Endothelial cell of umbilical vein (primary cell): ENCODE results near the gene GPNMB. TPM values are rescaled to one million over a fixed set of nuclear protein-coding genes. Genes with fewer than 3 reads are reported as not detected.

Experiments used
- BruUV-seq: library from RNA; stranded (reverse); fragments of 400-500 nt; replicated peaks from 2 replicates; lab custom pipeline; 2021; lab: Mats Ljungman, UMichigan
- CTCF ChIA-PET: fragments of 300-600, 350-600 bp; sonication (Branson Sonifier 250); formaldehyde crosslinking; loops from one replicate; lab custom pipeline; 2021; ENCODE audit warnings: antibody characterized with exemption, inconsistent platforms; lab: Charles Lee
- POLR2A ChIA-PET: fragments of 300-600, 350-600 bp; sonication (Branson Sonifier 250); formaldehyde crosslinking; loops from one replicate; lab custom pipeline; 2021; ENCODE audit warnings: antibody characterized with exemption, inconsistent platforms; lab: Charles Lee
- DNase-seq: peaks from one replicate; pipeline ENCODE4 v3.0.0-alpha.2; 2011; ENCODE audit warnings: low read depth, low spot score
- FAIRE-seq: peaks from 2 replicates; lab custom pipeline; 2011; peaks lifted over from hg19 to GRCh38; lab: Jason Lieb, UNC
- H2AFZ ChIP-seq: 2 replicates; pipeline ENCODE4 v1.6.0; 2012; ENCODE audit warnings: low read depth, low read length, control low read depth, inconsistent platforms
- H3K27ac ChIP-seq: 2 replicates; pipeline ENCODE4 v1.5.1; 2011; ENCODE audit warnings: low read depth, mild to moderate bottlenecking, control low read depth, low read length, moderate library complexity; ENCODE audit not compliant: insufficient read depth
- H3K27me3 ChIP-seq, 2 experiments: 2 replicates each; pipeline versions ENCODE4 v1.6.0 to v1.6.1; 2011; ENCODE audit warnings: low read length in 2 of 2, mixed read lengths in 1 of 2; ENCODE audit not compliant: control insufficient read depth in 2 of 2, insufficient read depth in 2 of 2
- H3K36me3 ChIP-seq, 2 experiments: 2 replicates in 1 of 2; 3 replicates in 1 of 2; pipeline ENCODE4 v1.5.1; 2011; ENCODE audit warnings: low read length in 2 of 2, mild to moderate bottlenecking in 1 of 2, moderate library complexity in 1 of 2; ENCODE audit not compliant: control insufficient read depth in 2 of 2, insufficient read depth in 2 of 2; ENCODE audit errors: extremely low read depth in 1 of 2
- H3K4me1 ChIP-seq: 3 replicates; pipeline ENCODE4 v1.5.1; 2011; ENCODE audit warnings: mild to moderate bottlenecking, low read length; ENCODE audit not compliant: control insufficient read depth, insufficient read depth; ENCODE audit errors: extremely low read depth
- H3K4me2 ChIP-seq: 2 replicates; pipeline ENCODE4 v1.6.1; 2011; ENCODE audit warnings: low read length, control low read depth, mixed read lengths; ENCODE audit not compliant: insufficient read depth
- H3K4me3 ChIP-seq, 3 experiments: fragments of 200-600 bp in 1 of 3; sonication (generic), shearing (Covaris generic) in 1 of 3; replicated peaks in 1 of 3; 2 replicates each; pipeline ENCODE4 v1.5.1; 2011 to 2016; ENCODE audit warnings: control low read depth in 3 of 3, low read length in 3 of 3, mild to moderate bottlenecking in 2 of 3, inconsistent platforms in 1 of 3, low read depth in 1 of 3, moderate library complexity in 1 of 3; ENCODE audit not compliant: insufficient read depth in 1 of 3
- H3K79me2 ChIP-seq: 2 replicates; pipeline ENCODE4 v1.6.0; 2012; ENCODE audit warnings: low read length, inconsistent platforms; ENCODE audit not compliant: control insufficient read depth, insufficient read depth
- H3K9ac ChIP-seq: replicated peaks from 2 replicates; pipeline ENCODE3; 2011; ENCODE audit warnings: low read length, control low read depth; ENCODE audit not compliant: insufficient read depth; ENCODE audit errors: extremely low read depth
- H3K9me1 ChIP-seq: replicated peaks from 3 replicates; pipeline ENCODE4 v1.6.0; 2011; ENCODE audit warnings: mild to moderate bottlenecking, low read length; ENCODE audit not compliant: control insufficient read depth, insufficient read depth; ENCODE audit errors: extremely low read depth
- H3K9me3 ChIP-seq: replicated peaks from 2 replicates; pipeline ENCODE4 v1.5.1; 2012; ENCODE audit warnings: low read length, inconsistent platforms; ENCODE audit not compliant: control insufficient read depth, insufficient read depth
- H4K20me1 ChIP-seq: replicated peaks from 2 replicates; pipeline ENCODE3; 2011; ENCODE audit warnings: mild to moderate bottlenecking, low read length; ENCODE audit not compliant: control insufficient read depth, insufficient read depth; ENCODE audit errors: extremely low read depth
- EZH2 ChIP-seq: IDR thresholded peaks from 2 replicates; pipeline ENCODE4 v1.6.1; 2012; ENCODE audit warnings: borderline replicate concordance, low read depth, mild to moderate bottlenecking, moderate library complexity, low read length, inconsistent platforms; ENCODE audit not compliant: severe bottlenecking
- FOS ChIP-seq: IDR thresholded peaks from 2 replicates; pipeline ENCODE4 v1.6.1; 2011; ENCODE audit warnings: mild to moderate bottlenecking, low read length, moderate library complexity, borderline replicate concordance; ENCODE audit not compliant: insufficient read depth
- GATA2 ChIP-seq: IDR thresholded peaks from 2 replicates; pipeline ENCODE4 v1.7.0; 2011; ENCODE audit warnings: low read depth, mild to moderate bottlenecking, moderate library complexity, mixed read lengths, low read length; ENCODE audit not compliant: insufficient read length, insufficient read depth
- JUN ChIP-seq: IDR thresholded peaks from 2 replicates; pipeline ENCODE4 v1.6.1; 2011; ENCODE audit warnings: borderline replicate concordance, low read depth; ENCODE audit not compliant: insufficient read length, insufficient read depth
- MYC ChIP-seq: IDR thresholded peaks from one replicate; pipeline ENCODE4 v1.6.1; 2011; ENCODE audit warnings: mild to moderate bottlenecking, low read depth, low read length
- POLR2A ChIP-seq: IDR thresholded peaks from 2 replicates; pipeline ENCODE4 v1.6.1; 2012; ENCODE audit warnings: low read depth, mild to moderate bottlenecking, control low read depth, low read length
- POLR2AphosphoS5 ChIP-seq: IDR thresholded peaks from 2 replicates; pipeline ENCODE4 v1.6.1; 2012; ENCODE audit warnings: low read depth, mild to moderate bottlenecking, control low read depth, low read length, moderate library complexity; ENCODE audit not compliant: insufficient read depth
- dilution Hi-C: fragments of 300-500 bp; cut with MboI; formaldehyde crosslinking; loops from one replicate; pipeline ENCODE4 v1.15.0; 2019; ENCODE audit warnings: low sequenced_read_pairs; ENCODE audit not compliant: extremely low pct_ligation_motif_present
- intact Hi-C: fragments of 100-400 bp; cut with micrococcal nuclease; formaldehyde crosslinking; loops from one replicate; pipeline ENCODE4 v1.10.0; 2022
- polyA plus RNA-seq, 4 experiments: library from polyadenylated mRNA; depleted of rRNA in 3 of 4; stranded (reverse) in 3 of 4; unstranded in 1 of 4; fragments of >200 nt; gene quantifications; 2 replicates each; pipeline versions ENCODE4 v1.2.1 to v1.2.3, GENCODE V29; 2011 to 2012; ENCODE audit warnings: missing spikeins in 1 of 4
- total RNA-seq: library from RNA; stranded (reverse); gene quantifications from 2 replicates; pipeline ENCODE4 v1.2.3, GENCODE V29; 2021
- TF ChIP-seq, protein P1 (sequence below): IDR thresholded peaks from 2 replicates; pipeline ENCODE4 v1.6.1; 2011; ENCODE audit not compliant: insufficient read depth, insufficient read length
- TF ChIP-seq, protein P2 (sequence below), 2 donors: IDR thresholded peaks; 1 replicate in 1 of 2; 2 replicates in 1 of 2; pipeline ENCODE4 v1.5.1; 2011; ENCODE audit warnings: low read length in 2 of 2, mild to moderate bottlenecking in 2 of 2, moderate library complexity in 2 of 2, control low read depth in 1 of 2, inconsistent platforms in 1 of 2, low read depth in 1 of 2; ENCODE audit not compliant: insufficient read depth in 1 of 2; ENCODE audit errors: extremely low read depth in 1 of 2

GPNMB gene
- total and polyA plus RNA-seq, 2 donors (not counting 3 experiments of a cell fraction or from before 2014, with no cell fraction given) = 0.29 to 0.33 TPM

DNA sequence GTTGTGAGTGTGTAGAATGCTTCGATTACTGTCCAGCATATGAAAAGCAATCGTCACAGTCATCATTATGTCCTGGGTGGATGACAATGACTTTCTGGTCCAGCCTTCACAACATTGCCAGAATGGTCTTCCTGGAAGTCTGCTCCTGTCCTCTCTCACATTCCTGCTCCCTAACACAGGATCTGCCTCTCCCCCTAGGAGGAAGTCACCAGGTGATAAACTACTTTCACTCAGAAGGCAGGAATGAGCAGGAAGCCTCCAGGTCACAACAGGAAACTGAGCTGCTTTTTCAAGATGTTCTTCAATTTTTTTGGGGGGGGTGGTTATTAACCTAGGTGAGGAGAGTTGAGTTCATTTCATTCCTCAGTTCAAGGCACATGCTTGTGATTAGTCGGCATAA is 13.6 kb upstream of the GPNMB start:
- no peaks in the 10 kb centered on the region for H3K4me1 ChIP-seq
- no peak for FAIRE-seq
- H3K9ac ChIP-seq = no peak overlapping the region
- dilution Hi-C loops = no loop called here
- H3K9me3 ChIP-seq = no peaks in the 10 kb centered on the region
- H3K36me3 ChIP-seq = no peaks in the 10 kb centered on the region
- no peak overlapping the region for H3K4me2 ChIP-seq
- no peaks in the 10 kb centered on the region for H4K20me1 ChIP-seq
- TF ChIP-seq POLR2AphosphoS5 (no peak), POLR2A (no peak), MYC (no peak), GATA2 (no peak), JUN (no peak), EZH2 (no peak), FOS (no peak)
- TF ChIP-seq, protein P1, sequence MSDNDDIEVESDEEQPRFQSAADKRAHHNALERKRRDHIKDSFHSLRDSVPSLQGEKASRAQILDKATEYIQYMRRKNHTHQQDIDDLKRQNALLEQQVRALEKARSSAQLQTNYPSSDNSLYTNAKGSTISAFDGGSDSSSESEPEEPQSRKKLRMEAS = no peak
- TF ChIP-seq, protein P2, sequence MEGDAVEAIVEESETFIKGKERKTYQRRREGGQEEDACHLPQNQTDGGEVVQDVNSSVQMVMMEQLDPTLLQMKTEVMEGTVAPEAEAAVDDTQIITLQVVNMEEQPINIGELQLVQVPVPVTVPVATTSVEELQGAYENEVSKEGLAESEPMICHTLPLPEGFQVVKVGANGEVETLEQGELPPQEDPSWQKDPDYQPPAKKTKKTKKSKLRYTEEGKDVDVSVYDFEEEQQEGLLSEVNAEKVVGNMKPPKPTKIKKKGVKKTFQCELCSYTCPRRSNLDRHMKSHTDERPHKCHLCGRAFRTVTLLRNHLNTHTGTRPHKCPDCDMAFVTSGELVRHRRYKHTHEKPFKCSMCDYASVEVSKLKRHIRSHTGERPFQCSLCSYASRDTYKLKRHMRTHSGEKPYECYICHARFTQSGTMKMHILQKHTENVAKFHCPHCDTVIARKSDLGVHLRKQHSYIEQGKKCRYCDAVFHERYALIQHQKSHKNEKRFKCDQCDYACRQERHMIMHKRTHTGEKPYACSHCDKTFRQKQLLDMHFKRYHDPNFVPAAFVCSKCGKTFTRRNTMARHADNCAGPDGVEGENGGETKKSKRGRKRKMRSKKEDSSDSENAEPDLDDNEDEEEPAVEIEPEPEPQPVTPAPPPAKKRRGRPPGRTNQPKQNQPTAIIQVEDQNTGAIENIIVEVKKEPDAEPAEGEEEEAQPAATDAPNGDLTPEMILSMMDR (IDR thresholded peaks at IDR 0.05; ENCODE audit: extremely low read depth in 1 of 2, insufficient read depth in 1 of 2, low read depth in 1 of 2, low read length in 2 of 2) = no peak
- H3K27ac ChIP-seq = no peak overlapping the region
- no peak overlapping the region for H2AFZ ChIP-seq
- no peak for DNase-seq
- no peaks in the 10 kb centered on the region for H3K9me1 ChIP-seq
- peaks cover 0 to 6% of the 10 kb centered on the region in 2 experiments for H3K27me3 ChIP-seq
- no peaks in the 10 kb centered on the region for H3K79me2 ChIP-seq
- intact Hi-C loops = no loop called here
- BruUV-seq = no TSS peak
- H3K4me3 ChIP-seq = no peak overlapping the region
- CTCF ChIA-PET = no interaction called here
- POLR2A ChIA-PET = no interaction called here
